Urinary bladder (tissue), 4 donors: ENCODE results near the gene KMT2D. TPM values are rescaled to one million over a fixed set of nuclear protein-coding genes. Genes with fewer than 3 reads are reported as not detected.
A peak's percentile ranks its signal among the peaks of the same experiment; 100 is the strongest.

ENCODE experiments used
- DNase-seq: peaks from one replicate; pipeline ENCODE4 v3.0.0-alpha.2; 2015; ENCODE audit errors: extremely low spot score
- H3K27ac ChIP-seq: one replicate; pipeline ENCODE4 v1.5.1; 2013; ENCODE audit warnings: low read depth, mild to moderate bottlenecking, moderate library complexity
- H3K36me3 ChIP-seq: one replicate; pipeline ENCODE4 v1.6.1; 2013; ENCODE audit warnings: mild to moderate bottlenecking, moderate library complexity; ENCODE audit not compliant: insufficient read depth
- H3K4me1 ChIP-seq: one replicate; pipeline ENCODE4 v1.6.1; 2013; ENCODE audit warnings: mild to moderate bottlenecking, moderate library complexity; ENCODE audit not compliant: insufficient read depth
- H3K4me3 ChIP-seq: one replicate; pipeline ENCODE4 v1.5.1; 2013; ENCODE audit warnings: low read depth, low read length
- WGBS: extraction: QIAGEN DNeasy Blood & Tissue Kit; methylation state at CpG from one replicate; pipeline ENCODE4 v1.1.7; 2013; 5-methylcytosine and 5-hydroxymethylcytosine counted together
- polyA plus RNA-seq: library from polyadenylated mRNA; stranded (reverse); fragments of 200-250 nt; gene quantifications from one replicate; pipeline ENCODE4 v1.2.3, GENCODE V29; 2013
- total RNA-seq: library from RNA; depleted of rRNA; stranded (reverse); fragments of >200 nt; gene quantifications from one replicate; pipeline ENCODE4 v1.2.3, GENCODE V29; 2014
- donor health status: healthy with polysubstance abuse.
- donor health status: healthy.

KMT2D gene, protein sequence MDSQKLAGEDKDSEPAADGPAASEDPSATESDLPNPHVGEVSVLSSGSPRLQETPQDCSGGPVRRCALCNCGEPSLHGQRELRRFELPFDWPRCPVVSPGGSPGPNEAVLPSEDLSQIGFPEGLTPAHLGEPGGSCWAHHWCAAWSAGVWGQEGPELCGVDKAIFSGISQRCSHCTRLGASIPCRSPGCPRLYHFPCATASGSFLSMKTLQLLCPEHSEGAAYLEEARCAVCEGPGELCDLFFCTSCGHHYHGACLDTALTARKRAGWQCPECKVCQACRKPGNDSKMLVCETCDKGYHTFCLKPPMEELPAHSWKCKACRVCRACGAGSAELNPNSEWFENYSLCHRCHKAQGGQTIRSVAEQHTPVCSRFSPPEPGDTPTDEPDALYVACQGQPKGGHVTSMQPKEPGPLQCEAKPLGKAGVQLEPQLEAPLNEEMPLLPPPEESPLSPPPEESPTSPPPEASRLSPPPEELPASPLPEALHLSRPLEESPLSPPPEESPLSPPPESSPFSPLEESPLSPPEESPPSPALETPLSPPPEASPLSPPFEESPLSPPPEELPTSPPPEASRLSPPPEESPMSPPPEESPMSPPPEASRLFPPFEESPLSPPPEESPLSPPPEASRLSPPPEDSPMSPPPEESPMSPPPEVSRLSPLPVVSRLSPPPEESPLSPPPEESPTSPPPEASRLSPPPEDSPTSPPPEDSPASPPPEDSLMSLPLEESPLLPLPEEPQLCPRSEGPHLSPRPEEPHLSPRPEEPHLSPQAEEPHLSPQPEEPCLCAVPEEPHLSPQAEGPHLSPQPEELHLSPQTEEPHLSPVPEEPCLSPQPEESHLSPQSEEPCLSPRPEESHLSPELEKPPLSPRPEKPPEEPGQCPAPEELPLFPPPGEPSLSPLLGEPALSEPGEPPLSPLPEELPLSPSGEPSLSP (N-terminal part only)
- total RNA-seq, result 30.5 TPM
- polyA plus RNA-seq, result 22.0 TPM

DNA sequence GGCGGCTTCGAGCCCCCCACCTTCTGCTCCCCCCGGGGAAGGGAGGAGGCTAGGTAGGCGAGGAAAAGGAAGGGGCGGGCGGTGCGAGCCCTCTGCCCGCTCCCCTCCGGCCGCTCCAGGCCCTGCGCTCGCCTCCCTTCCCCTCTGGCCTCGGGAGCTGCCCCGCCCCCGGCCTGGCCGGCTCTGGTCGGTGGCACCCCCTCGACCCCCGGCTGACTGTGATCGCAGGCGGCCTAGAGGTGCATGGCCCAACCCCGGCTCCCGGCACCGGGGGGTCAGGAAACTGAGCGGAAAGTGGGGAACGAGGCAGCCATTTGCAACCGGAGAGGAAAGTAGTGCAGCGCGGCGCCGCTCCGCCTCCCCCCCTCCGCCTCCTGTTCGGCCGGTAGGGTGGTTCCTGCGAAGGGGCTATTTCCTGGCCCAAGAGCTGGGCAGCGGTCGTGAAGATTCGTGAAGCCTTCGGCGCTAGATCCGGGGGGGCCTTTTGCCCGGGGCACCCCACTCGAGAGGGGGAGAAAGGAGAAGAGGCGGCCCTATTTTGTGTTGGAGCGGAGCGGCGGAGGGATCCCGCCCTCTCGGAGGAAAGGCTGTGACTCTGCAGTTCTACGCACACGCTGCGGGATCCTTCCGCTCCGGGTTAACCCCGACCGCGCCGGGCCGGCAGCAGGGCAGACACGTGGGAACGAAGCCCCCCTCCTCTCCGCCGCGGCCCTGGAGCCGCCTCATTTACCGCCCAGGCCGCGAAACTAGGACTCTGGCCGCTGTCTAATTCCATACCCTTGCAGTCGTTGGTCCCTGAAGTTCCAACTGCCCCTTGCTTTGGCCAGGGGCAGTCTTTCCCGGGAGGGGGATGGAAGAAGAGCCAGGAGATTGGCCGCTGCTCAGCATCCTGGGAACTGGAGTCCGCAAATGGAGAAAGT lies at the start of gene KMT2D:
KMT2D (minus strand) TSS at position 558 of the 920 bp plus-strand sequence. CDS start 5,470 bp downstream, outside the sequence.
- no peaks in the 10 kb centered on the region for H3K36me3 ChIP-seq
- DNase-seq, result peak; percentile 84
- under 1% methylated on average over 73 of the region's 74 CpGs for WGBS
- H3K4me3 ChIP-seq, result peak within 1 kb of the TSS; percentile 96
- H3K27ac ChIP-seq, result peak within 1 kb of the TSS; percentile 97
- H3K4me1 ChIP-seq, result no peaks in the 10 kb centered on the region

DNA sequence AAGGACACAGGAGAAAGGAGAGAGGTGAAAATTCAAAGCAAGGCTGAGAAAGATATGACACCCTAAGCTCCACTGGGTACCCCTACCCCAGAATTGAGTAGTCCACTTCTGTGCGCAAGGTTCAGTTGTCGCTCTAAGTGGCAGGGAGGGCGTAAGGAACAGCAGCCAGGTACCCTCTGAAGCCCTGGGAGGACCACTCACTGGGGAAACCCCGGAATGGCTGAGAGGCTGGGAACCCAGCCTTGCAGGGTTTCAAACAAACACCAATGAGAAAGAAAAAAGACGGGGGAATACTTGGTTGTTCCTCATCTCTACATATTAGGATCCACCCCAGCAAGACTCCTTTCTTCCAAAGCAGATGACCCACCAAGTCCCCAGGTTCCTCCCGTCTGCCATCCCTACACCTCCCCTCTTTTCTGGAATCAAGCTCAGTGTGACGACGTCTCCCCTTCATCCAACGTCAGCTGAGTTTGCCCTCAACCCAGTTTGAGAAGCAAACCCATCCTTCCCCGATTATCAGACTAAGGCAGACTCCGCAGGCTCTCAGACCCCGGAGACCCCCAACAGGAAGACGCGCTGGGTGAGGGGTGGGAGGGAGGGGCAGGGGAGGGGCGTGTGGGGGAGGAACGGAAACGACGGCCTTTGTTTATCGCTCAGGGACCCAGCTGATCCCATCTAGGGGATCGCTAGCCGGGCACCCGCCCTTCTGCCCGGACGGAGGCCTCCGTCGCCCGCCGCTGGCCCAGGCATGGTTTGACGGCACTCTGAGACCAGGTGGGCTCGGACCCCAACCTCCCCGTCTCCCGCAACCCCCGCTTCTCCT lies 49.3 kb upstream of the KMT2D start:
- H3K4me1 ChIP-seq, result peaks cover 3% of the 10 kb centered on the region
- WGBS, result 3% methylated on average over 33 of the region's 33 CpGs
- peak overlapping the region; percentile 82 for H3K4me3 ChIP-seq
- peak overlapping the region; percentile 85 for H3K27ac ChIP-seq
- peaks cover 3% of the 10 kb centered on the region for H3K36me3 ChIP-seq
- DNase-seq, result no peak

DNA sequence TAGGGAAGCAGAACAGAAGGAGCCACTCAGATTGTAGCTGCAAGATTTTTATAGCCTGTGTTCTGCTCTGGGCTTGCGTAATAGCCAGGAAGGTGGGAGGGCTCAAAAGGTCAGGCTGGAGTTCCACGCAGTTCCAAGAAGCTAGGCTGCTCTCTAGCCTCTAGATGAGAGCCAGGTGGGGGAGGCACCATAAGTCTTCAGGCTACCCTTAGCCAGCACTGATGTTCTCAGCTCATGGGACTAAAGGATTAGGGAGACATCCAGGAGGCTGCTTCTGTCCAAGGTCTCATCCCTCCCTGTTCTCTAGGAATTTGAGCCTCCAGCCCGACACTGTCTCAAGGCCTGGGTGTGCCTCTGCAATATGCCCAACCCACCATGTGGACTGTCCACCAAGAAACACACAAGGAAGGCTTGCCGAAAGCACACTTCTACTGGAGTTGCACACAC lies 48.4 kb upstream of the KMT2D start:
- H3K27ac ChIP-seq, result peak overlapping the region; percentile 74
- peak overlapping the region; percentile 82 for H3K4me3 ChIP-seq
- H3K4me1 ChIP-seq, result peaks cover 3% of the 10 kb centered on the region
- H3K36me3 ChIP-seq, result peaks cover 3% of the 10 kb centered on the region
- 9% methylated on average over 4 of the region's 4 CpGs for WGBS
- no peak for DNase-seq

DNA sequence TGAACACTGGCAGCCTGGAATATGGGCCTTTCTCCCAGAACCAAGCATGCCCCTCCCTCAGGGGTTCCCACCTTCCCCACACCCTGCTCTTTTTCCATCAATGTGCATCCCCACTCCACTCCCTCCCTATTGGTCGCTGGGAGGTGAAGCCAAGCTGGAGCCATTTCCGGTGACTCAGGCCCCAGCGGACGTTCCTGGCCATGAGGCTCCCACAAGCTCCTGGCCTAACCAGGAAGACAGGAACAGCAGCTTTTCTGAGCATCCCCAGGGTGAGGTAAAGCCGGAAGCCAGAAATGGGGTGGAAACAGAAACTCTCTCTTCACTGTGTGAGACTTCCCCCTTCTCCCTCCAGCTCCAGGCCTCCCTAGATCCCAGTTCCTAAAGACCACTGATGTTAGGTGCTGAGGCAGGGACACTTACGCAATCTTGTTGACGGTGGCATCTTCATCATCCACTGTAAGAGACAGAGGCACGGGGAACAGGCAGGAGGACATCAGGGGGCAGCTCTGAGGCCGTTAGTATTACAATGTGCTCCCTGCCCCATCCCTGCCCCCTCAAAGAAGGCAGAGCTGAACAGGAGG lies 45.0 kb upstream of the KMT2D start:
- peaks cover 7% of the 10 kb centered on the region for H3K36me3 ChIP-seq
- no peak overlapping the region for H3K27ac ChIP-seq
- H3K4me1 ChIP-seq, result peaks cover 3% of the 10 kb centered on the region
- H3K4me3 ChIP-seq, result no peak overlapping the region
- no peak for DNase-seq
- WGBS, result 67% methylated on average over 9 of the region's 9 CpGs

DNA sequence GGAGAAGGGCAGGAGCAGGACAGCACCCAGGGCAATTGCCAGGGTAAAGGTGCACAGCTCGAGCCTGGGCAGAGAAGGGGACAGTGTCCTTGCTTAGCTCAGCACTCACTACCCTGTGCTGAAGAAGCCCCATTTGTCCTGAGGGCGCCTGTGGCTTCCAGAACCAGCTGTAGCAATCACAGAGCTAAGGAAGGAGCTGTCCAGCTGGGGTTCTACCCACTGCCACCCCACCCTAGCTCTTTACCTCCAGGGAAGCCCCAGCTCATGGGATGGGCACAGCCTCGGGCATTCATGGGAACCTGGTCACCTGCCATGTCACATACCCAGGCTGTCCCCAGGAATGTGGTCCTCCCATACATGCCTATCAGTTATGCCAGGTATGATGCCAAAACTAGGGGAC lies 44.2 kb upstream of the KMT2D start:
- H3K4me3 ChIP-seq, result no peak overlapping the region
- H3K36me3 ChIP-seq, result peaks cover 7% of the 10 kb centered on the region
- peaks cover 3% of the 10 kb centered on the region for H3K4me1 ChIP-seq
- WGBS, result 89% methylated on average over 3 of the region's 3 CpGs
- no peak for DNase-seq
- H3K27ac ChIP-seq, result no peak overlapping the region

DNA sequence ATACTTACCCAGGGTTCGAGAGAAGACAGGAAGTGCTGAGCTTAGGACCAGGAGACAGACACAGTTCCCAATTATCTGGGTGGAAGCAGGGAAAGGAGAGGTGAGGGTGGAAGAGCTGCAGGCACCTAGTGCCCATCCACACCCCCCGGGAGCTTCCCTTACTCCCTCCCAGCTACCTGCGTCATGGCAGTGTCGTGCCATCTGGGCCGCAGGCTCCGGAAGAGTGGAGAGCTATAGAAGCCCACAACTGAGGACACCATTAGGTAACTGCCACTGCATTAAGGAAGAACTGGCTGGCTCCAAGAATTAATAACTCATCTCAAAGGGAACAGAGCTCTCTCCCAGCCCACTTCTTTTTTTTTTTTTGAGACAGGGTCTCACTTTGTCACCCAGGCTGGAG lies 39.8 kb upstream of the KMT2D start:
- H3K27ac ChIP-seq, result no peak overlapping the region
- 90% methylated on average over 6 of the region's 6 CpGs for WGBS
- no peaks in the 10 kb centered on the region for H3K4me1 ChIP-seq
- H3K36me3 ChIP-seq, result peaks cover 5% of the 10 kb centered on the region
- H3K4me3 ChIP-seq, result no peak overlapping the region
- DNase-seq, result no peak

DNA sequence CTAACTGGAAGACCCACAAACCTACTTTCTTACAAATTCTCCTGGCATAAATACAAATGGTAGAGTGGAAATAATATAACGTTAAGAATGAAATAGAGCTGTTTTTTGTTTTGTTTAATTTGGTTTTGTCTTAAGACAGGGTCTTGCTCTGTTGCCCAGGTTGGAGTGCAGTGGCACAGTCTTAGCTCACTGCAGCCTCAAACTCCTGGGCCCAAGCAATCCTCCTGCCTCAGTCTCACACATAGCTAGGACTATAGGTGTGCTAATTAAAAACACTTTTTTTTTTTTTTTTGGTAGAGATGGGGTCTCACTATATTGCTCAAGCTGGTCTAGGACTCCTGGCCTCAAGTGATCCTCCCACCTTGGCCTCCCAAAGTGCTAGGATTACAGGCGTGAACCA lies 38.1 kb upstream of the KMT2D start:
- peaks cover 5% of the 10 kb centered on the region for H3K36me3 ChIP-seq
- WGBS, result 88% methylated on average over 2 of the region's 2 CpGs
- H3K27ac ChIP-seq, result no peak overlapping the region
- DNase-seq, result no peak
- H3K4me3 ChIP-seq, result no peak overlapping the region
- no peaks in the 10 kb centered on the region for H3K4me1 ChIP-seq

DNA sequence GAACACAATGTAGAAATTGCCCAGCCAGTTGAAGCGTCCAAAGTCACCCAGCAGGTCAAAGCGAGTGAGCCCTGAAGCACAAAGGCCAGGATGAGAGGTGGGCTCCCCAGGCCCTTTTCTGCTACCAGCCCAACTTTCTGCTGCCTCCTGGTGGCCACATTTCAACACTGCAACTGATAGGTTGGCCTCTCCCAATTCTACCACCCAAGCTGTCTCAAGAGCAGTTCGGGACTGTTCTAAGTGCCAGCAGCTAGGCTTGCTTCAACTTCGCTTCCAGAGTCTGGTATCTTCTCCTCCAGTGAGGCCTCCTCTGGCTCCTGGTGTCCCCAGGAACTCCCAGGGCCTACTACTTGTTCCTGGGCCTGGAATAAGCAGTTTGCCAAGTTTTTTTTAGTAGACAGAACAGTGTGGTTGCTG lies 37.4 kb upstream of the KMT2D start:
- H3K36me3 ChIP-seq, result peaks cover 5% of the 10 kb centered on the region
- DNase-seq, result no peak
- WGBS, result 61% methylated on average over 4 of the region's 4 CpGs
- no peaks in the 10 kb centered on the region for H3K4me1 ChIP-seq
- no peak overlapping the region for H3K4me3 ChIP-seq
- H3K27ac ChIP-seq, result no peak overlapping the region

DNA sequence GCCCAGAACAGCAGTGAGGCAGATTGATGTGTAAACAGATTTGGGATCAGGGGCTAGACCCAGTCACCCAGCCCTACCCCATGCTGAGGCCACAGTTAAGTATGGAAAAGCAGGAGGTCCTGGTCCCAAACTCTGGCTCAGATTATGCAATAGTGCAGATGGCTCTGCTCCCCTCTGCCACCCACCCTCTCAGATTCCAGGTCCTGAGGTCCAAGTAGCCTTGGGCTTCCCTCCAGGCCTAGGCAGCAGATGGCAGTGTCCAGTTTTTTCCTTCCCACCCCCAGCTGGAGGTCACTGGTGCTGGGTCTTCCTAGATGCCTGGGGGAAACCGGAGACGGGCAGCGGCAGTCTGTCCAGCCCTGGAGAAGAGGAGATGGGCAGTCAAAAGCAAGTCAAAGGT lies 36.8 kb upstream of the KMT2D start:
- Histone ChIP-seq H3K4me1 (no peaks in the 10 kb centered on the region), H3K27ac (no peak overlapping the region), H3K36me3 (peaks cover 4% of the 10 kb centered on the region), H3K4me3 (no peak overlapping the region)
- DNase-seq, result no peak
- 82% methylated on average over 3 of the region's 3 CpGs for WGBS

DNA sequence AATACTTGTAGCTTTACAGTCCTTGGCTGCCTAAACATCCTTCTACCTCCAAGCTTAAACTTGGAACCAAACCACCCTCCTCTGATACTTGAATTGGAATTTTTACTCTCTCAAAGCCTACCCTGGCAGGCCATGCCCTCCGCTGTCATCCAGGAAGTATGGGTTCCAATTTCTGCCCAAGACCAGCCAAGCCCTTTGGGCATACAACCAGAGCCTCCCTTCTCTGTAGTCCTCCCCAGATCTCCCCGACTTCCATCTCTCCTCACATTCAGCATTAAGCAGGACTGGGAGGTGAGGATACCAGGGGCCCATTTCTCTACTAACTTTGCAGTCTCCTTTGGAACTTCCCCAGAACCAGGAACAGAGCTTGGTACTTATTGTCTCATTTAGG lies 34.4 kb upstream of the KMT2D start:
- Histone ChIP-seq H3K4me1 (no peaks in the 10 kb centered on the region), H3K4me3 (no peak overlapping the region), H3K27ac (no peak overlapping the region), H3K36me3 (peaks cover 2% of the 10 kb centered on the region)
- no peak for DNase-seq
- 74% methylated on average over 2 of the region's 2 CpGs for WGBS

DNA sequence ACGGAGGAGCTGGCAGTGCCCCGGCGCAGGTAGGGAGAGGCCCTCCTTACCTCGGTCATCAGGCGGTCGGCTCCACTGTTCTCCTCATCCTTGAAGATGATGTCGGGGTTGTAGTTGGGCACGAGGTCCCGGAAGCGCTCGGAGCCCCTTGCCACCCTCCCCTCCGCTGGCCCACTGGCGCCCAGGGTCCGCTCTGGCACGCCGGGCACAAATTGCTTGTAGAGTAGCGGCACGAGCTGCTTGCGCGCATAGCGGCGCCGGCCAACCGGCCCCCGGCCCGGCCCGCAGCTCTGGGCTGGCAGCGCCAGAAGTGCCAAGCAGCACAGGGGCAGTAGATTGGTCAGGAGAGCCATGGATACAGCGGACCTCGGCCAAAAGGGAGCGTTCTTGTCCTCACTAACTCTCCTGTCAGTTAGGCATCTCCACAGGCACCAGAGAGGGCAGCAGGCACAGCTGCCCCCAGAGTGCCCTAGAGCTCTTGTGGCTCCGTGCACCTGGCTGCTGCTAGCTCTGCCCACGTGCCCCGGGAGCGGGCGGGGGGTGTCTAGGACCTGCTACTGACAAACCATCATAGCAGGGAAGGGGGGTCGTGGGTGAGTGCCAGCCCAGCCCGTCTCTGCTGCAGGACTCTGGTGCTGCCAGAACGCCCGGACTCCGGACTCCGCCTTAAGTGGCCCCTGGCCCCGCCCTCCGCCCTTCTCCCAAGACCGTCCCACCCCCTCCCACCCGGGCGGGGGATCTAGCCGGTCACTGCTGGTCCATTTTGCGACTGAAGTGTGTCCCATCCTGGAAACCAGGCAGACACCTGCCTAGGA lies 33.8 kb upstream of the KMT2D start, which contains the start of gene DHH:
DHH (minus strand) TSS at position 642 of the 815 bp plus-strand sequence; CDS start at position 353, 289 bp downstream.
- DNase-seq, result no peak
- Histone ChIP-seq H3K27ac (no peak within 1 kb of the TSS), H3K36me3 (peaks cover 2% of the 10 kb centered on the region), H3K4me3 (no peak within 1 kb of the TSS), H3K4me1 (no peaks in the 10 kb centered on the region)
- WGBS, result 3% methylated on average over 49 of the region's 49 CpGs
